ENCODE data around the gene BUD31. TPM values are rescaled to one million over a fixed set of nuclear protein-coding genes. Genes with fewer than 3 reads are reported as not detected.
"Not testable (repeated sequence)": the region's sequence is repeated elsewhere in the genome, so short reads cannot be mapped to it uniquely, and the experiment has no call there.

The BUD31 gene
- total RNA-seq, 1 experiment from 2014 or later: 96.3 TPM

GRCh38 chr7:99379693-99380031 is 29.1 kb upstream of the BUD31 start:
- in situ Hi-C loops (cut with HindIII; ENCODE audit: low sequenced_read_pairs): not testable (repeated sequence)

GRCh38 chr7:99380032-99380822 is 28.5 kb upstream of the BUD31 start:
- in situ Hi-C loops (cut with HindIII; ENCODE audit: low sequenced_read_pairs): no loop called here
- DNase-seq (ENCODE audit: low spot score): no peak

More at GRCh38 chr7:99379693-99380031, 29.1 kb upstream of the BUD31 start:
- not testable (repeated sequence) for DNase-seq (ENCODE audit: low spot score)

- in situ Hi-C loops (cut with HindIII; ENCODE audit: low sequenced_read_pairs): no loop called here
- DNase-seq (ENCODE audit: low spot score): no peak
Observed at GRCh38 chr7:99380823-99381663, 27.7 kb upstream of the BUD31 start.

- no peak for DNase-seq (ENCODE audit: low spot score)
Observed at GRCh38 chr7:99381664-99382075, 27.1 kb upstream of the BUD31 start.

GRCh38 chr7:99383203-99383602 is 25.6 kb upstream of the BUD31 start:
- in situ Hi-C loops (cut with HindIII; ENCODE audit: low sequenced_read_pairs): no loop called here
- DNase-seq (ENCODE audit: low spot score): no peak

More at GRCh38 chr7:99381664-99382075, 27.1 kb upstream of the BUD31 start:
- in situ Hi-C loops (cut with HindIII; ENCODE audit: low sequenced_read_pairs): no loop called here

DNA sequence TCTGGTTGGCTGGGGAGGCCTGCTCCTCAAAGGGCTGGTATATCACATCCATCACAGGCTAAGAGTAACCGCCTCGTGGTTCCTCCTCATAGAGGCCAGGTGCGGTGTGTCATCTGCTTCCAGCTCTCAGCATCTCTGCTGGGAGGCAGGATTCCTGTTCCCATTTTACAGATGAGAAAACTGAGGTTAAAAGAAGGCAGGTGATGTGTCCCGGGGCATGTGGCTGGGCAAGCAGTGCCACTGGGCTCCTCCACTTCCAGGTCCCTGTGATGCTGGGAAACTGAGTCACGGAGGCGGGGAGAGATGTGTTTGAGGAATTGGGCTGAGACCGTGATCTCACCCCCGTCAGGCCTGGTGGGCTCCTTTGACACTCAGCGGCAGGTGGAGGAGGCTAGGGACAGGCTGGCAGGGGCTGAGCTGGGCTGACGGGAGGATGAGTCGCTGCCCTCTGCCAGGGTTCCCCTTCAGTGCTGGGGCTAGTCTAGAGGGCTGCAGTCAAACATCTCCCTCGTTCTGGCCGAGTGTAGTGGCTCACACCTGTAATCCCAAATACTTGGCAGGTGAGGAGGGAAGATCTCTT is 24.9 kb upstream of the BUD31 start:
- no peak for DNase-seq (ENCODE audit: low spot score)
- in situ Hi-C loops (cut with HindIII; ENCODE audit: low sequenced_read_pairs): no loop called here

DNA sequence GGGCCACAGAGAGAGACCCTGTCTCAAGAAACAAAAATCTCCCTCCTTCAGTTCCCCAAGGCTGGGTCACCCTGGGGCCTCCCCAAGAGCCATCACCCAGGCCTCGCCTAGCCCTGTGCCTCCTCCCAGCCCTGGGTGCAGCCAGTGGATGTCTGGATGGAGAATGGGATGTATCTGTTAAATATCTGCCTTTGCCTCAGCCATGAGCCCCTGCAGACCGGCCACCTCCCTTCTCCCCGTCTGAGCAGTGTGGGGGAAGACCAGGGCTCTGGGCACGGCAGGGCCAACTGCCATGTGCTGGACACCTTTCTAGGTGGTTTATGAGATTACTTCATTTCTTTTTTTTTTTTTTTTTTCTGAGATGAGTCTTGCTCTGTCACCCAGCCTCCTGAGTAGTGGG is 24.2 kb upstream of the BUD31 start:
- DNase-seq (ENCODE audit: low spot score): no peak
- in situ Hi-C loops (cut with HindIII; ENCODE audit: low sequenced_read_pairs): no loop called here

DNA sequence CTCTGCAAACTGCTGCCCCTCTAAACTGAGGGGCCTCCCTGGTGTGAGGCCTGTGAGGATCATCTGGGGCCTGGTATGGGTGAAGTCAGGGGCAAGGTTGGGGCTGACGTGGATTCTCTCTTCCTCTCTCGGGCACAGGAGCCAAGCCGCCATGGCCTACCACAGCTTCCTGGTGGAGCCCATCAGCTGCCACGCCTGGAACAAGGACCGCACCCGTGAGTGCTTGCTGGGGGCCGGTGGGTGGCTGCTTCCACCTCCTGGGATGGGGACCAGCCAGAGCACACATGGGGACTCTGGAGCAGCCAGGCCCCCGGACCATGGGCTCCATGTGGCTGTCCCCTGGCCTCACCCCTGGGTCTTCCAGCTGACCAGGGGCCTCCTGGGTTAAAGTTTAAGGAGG is 23.2 kb upstream of the BUD31 start:
- DNase-seq (ENCODE audit: low spot score): no peak
- in situ Hi-C loops (cut with HindIII; ENCODE audit: low sequenced_read_pairs): no loop called here

- in situ Hi-C loops (cut with HindIII; ENCODE audit: low sequenced_read_pairs): no loop called here
- no peak for DNase-seq (ENCODE audit: low spot score)
Observed at GRCh38 chr7:99386584-99387238, 22.1 kb upstream of the BUD31 start.

GRCh38 chr7:99387239-99387635 is 21.5 kb upstream of the BUD31 start:
- in situ Hi-C loops (cut with HindIII; ENCODE audit: low sequenced_read_pairs); DNase-seq (ENCODE audit: low spot score): not testable (repeated sequence)

- in situ Hi-C loops (cut with HindIII; ENCODE audit: low sequenced_read_pairs): no loop called here
- no peak for DNase-seq (ENCODE audit: low spot score)
Observed at GRCh38 chr7:99387912-99388311, 20.9 kb upstream of the BUD31 start.

DNA sequence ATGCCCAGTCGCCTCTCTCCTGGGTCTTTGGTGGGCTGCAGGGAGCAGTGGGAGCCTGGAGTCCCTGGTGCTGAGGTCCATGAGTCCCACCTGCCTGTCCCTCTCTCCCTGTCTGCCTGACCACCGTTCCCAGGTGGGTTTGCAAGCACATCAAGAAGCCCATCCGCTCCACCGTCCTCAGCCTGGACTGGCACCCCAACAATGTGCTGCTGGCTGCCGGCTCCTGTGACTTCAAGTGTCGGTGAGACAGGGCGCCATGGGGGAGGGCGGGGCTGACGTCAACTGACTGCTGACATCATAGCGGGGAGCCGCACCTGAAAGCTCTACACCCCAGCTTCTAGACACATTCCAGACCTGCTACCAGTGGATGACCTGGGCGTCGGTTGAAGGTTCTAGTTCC is 19.0 kb upstream of the BUD31 start:
- no peak for DNase-seq (ENCODE audit: low spot score)
- in situ Hi-C loops (cut with HindIII; ENCODE audit: low sequenced_read_pairs): no loop called here

GRCh38 chr7:99390941-99391602 is 17.7 kb upstream of the BUD31 start:
- in situ Hi-C loops (cut with HindIII; ENCODE audit: low sequenced_read_pairs): no loop called here
- no peak for DNase-seq (ENCODE audit: low spot score)

- in situ Hi-C loops (cut with HindIII; ENCODE audit: low sequenced_read_pairs): no loop called here
Observed at GRCh38 chr7:99392046-99392445, 16.7 kb upstream of the BUD31 start.

GRCh38 chr7:99392659-99393354 is 16.0 kb upstream of the BUD31 start:
- peak; percentile 82 for DNase-seq (ENCODE audit: low spot score)
- in situ Hi-C loops (cut with HindIII; ENCODE audit: low sequenced_read_pairs): no loop called here

More at GRCh38 chr7:99392046-99392445, 16.7 kb upstream of the BUD31 start:
- no peak for DNase-seq (ENCODE audit: low spot score)

DNA sequence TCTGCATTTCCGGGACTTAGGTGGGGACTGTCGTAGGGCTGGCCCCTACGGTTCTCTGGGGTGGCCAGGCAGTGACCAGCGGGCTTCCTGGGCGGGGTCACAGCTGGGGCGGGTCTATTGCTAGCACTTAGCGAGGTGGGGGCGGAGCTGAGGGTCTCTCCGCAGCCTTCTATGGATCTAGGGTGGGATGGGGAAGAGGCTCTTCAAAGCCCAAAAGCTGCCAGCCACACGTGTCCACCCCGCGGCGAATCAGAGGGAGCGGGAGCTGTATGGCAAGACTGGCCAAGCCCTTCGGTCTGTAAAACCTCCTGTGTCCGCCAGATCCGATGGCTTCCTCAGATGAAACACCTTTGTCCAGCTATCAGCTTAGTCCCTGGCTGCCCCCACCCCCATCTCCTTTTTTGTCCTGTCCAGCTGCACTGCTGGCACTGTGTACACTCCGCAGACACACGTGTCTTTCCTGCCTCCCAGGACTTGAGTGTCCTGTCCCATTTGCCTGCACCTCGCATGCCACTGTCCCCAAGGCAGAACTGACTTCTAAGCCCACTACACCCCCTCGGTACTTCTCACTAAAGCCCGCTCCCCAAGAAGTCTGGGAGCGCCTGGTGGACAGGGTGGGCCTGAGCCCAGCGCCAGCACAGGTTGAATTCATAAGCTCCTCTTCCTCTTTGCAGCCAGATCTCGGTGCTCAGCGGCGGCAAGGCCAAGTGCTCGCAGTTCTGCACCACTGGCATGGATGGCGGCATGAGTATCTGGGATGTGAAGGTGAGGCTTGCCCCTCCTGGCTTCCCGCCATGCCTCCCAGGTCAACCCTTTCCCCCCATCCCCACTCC is 15.2 kb upstream of the BUD31 start:
- in situ Hi-C loops (cut with HindIII; ENCODE audit: low sequenced_read_pairs): no loop called here
- peak; percentile 66 for DNase-seq (ENCODE audit: low spot score)

DNA sequence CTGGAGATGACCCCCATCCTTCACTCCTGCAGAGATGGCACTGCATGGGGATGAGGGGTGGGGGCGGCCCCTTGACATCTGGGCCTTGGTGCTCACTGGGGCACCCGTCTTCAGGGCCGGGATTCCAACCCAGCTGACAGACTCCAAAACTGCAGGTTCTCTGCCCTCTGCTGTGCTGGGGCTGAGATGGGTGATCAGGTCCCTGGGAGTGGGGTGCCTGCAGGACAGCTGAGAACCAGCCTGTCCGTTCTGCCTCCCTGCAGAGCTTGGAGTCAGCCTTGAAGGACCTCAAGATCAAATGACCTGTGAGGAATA is 14.6 kb upstream of the BUD31 start:
- no peak for DNase-seq (ENCODE audit: low spot score)
- in situ Hi-C loops (cut with HindIII; ENCODE audit: low sequenced_read_pairs): no loop called here

Data from G401 (cell line).